GM10248 (cell line): ENCODE results near the gene ATF7IP.

Experiments
- CTCF ChIA-PET: fragments of 300-600 bp; sonication (Branson Sonifier 250); formaldehyde crosslinking; extraction: SDS; loops from one replicate; lab custom pipeline; 2021; ENCODE audit warnings: antibody characterized with exemption; lab: Yijun Ruan, JAX
- POLR2A ChIA-PET: fragments of 350-650 bp; sonication (Branson Sonifier 250); formaldehyde crosslinking; extraction: SDS; loops from one replicate; lab custom pipeline; 2020; ENCODE audit warnings: antibody characterized with exemption; lab: Yijun Ruan, JAX
- DNase-seq: peaks from one replicate; pipeline ENCODE4 v3.0.0; 2012; ENCODE audit errors: extremely low spot score
- CTCF ChIP-seq: IDR thresholded peaks from 2 replicates; pipeline ENCODE4 v1.5.1; 2012; ENCODE audit warnings: mild to moderate bottlenecking, low read depth; ENCODE audit errors: extremely low read depth, missing control alignments, control extremely low read depth

Gene ATF7IP

DNA sequence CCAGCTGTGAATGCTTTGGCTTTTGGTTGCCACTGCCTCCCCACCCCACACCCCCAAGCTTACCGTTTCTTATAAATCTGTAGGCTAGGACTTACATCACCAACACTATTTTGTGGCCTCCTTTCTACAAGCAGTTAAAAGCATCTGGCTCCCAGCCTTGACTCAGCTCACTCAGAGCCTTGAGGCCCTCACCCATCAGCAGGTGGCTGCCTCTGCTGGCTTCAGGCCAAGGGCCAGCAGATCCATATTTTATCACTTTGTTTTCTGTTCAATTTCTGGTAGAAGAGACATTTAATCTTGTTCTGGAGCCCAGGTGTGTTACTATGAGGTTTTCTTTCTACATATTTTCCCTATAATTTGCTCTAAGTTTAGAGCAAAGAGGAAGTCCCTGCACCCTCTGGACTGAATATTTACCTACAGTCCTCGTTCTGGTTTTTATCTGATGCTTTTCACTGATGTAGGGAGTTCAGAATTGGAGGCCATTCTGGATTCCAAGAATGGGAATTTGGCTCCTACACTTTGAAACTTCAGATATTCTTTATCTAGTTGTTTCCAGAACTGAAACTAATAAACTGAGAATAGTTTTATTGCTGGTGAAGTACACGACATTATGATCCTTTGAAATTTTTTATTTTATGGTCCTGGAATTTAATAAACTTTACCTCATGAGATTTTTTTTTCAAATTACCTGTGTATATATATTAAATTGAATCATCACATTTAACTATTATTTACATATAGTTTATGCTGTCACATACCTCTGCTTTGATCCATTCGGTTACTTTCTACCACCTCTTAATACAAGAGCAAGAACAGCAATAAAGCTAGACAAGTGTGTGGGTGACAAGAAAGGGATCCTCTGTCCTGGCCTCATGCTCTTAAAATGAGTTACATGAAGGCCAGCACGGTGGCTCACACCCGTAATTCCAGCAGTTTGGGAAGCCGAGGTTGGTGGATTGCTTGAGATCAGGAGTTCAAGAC lies 180.0 kb downstream of the ATF7IP start:
- DNase-seq: no peak
- ChIA-PET POLR2A (no interaction called here), CTCF (interaction anchor here (1.0 to 1.2 kb wide), 2 partner anchors 13 to 33 kb away, joined by 3 read pairs; no protein-coding TSS in a partner anchor)
- no peak for TF ChIP-seq CTCF

DNA sequence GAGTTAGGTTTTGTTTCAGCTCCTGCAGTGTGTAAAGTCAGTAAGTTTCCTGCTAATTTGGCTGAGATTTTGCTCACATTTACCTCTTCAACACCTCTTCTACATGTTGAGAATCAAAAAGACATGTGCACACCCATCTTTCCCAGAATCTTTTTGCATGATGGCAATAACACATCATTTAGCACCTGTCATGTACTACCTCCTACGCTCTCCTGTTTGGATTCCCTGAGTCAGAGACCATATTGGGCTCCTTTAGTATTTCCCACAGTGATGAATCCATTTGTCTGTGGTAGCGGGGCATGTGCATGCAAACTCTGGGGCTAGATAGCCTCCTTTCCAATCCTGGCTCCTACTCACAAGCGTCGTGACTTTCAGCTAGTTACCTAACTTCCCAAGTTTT lies 182.1 kb downstream of the ATF7IP start:
- ChIA-PET CTCF (interaction anchor here (1.0 kb wide), 1 partner anchor 10 kb away, joined by 3 read pairs; no protein-coding TSS in a partner anchor), POLR2A (no interaction called here)
- no peak for DNase-seq

GRCh38 chr12:14548609-14549008 lies 183.1 kb downstream of the ATF7IP start:
- no peak for TF ChIP-seq CTCF
- POLR2A ChIA-PET: no interaction called here
- CTCF ChIA-PET: no interaction called here
- DNase-seq: no peak

More for the DNA sequence above, 182.1 kb downstream of the ATF7IP start:
- TF ChIP-seq CTCF: no peak
